Measurements from ENCODE around the gene KRTAP12-1. TPM values are rescaled to one million over a fixed set of nuclear protein-coding genes. Genes with fewer than 3 reads are reported as not detected.
"Not testable (repeated sequence)": the region's sequence is repeated elsewhere in the genome, so short reads cannot be mapped to it uniquely, and the experiment has no call there.

The KRTAP12-1 gene
- total RNA-seq, 1 donor from 2014 or later = not detected

DNA sequence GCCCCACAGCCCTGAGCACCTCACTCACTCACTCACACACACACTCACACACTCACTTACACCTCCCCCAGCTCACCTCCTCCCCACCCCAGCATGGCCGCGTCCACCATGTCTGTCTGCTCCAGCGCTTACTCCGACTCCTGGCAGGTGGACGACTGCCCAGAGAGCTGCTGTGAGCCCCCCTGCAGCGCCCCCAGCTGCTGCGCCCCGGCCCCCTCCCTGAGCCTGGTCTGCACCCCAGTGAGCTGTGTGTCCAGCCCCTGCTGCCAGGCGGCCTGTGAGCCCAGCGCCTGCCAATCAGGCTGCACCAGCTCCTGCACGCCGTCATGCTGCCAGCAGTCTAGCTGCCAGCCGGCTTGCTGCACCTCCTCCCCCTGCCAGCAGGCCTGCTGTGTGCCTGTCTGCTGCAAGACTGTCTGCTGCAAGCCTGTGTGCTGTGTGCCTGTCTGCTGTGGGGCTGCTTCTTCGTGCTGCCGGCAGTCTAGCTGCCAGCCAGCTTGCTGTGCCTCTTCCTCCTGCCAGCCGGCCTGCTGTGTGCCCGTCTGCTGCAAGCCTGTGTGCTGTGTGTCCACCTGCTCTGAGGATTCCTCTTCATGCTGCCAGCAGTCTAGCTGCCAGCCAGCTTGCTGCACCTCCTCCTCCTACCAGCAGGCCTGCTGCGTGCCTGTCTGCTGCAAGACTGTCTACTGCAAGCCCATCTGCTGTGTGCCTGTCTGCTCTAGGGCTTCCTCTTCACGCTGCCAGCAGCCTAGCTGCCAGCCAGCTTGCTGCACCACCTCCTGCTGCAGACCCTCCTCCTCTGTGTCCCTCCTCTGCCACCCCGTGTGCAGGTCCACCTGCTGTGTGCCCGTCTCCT, 35.4 kb downstream of the KRTAP12-1 start, which contains the start of gene KRTAP10-11:
Gene KRTAP10-11, plus strand, starts transcription at position 49 of the 856 bp plus-strand sequence. Its CDS starts 45 bp downstream, at position 94.
- DNase-seq (ENCODE audit: low spot score) = not testable (repeated sequence)

GRCh38 chr21:44644878-44645277, 37.1 kb downstream of the KRTAP12-1 start:
- DNase-seq (ENCODE audit: low spot score) = no peak

GRCh38 chr21:44643741-44644310, 38.1 kb downstream of the KRTAP12-1 start:
- no peak for DNase-seq (ENCODE audit: low spot score)

DNA sequence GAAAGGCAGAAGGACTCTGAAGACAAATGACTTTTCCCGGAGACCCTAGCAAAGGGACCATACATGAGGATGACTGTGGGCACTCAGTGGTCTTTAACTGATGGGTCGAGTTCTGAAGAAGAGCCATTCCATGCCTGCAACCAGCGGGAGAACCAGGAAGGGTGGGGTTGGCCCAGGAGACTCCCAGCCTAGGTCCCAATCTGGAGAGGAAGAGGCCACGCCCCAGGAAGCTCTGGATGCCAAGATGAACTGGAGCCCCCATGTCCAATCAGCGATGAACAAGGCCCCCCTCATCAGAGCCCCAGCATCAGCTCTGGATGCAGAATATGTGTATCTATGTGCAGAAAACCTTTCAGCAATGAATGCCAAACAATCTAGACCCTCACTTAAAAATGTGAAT, 41.2 kb downstream of the KRTAP12-1 start:
- DNase-seq (ENCODE audit: low spot score) = no peak

GRCh38 chr21:44639331-44639655, 42.7 kb downstream of the KRTAP12-1 start:
- no peak for DNase-seq (ENCODE audit: low spot score)

DNA sequence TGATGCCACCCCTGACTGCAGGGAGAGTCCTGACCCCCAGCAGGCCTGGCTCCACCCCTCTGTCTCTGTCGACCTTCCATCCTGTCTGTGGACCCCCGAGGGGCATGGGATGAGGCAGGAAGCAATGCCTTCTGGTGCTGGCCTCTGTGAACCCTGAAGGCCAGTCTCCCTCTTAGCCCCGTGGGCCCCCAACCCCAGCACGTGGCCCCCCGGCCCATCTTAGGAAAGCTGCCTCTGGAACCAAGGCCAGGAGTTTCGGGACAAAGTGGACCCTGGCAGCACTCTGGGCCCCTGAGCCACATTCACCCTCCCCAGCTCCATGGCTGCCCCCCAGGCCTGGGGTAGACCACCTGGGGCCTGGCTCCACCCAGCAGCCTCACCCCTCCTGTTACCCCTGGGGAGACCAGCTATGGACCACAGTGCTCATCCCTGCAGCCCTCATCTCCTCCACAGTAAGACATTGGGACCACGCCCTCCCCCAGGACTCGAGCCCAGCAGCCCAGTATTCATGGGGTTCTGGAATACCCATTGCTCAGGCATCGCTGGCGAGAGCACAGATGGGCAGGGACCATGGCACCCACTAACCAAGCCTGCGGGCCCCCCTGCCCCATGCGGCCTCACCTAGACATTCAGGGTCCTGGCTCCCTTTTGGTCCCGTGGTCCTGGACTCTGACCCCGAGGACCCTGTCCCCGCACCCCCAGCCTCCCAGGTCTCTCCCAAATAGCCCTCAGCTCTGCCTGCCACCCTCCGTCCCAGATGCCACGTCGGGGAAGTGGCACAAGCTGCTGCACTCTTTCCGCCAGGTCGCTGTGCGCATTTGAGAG, 43.2 kb downstream of the KRTAP12-1 start:
- DNase-seq (ENCODE audit: low spot score) = not testable (repeated sequence)

GRCh38 chr21:44637851-44638348, 44.1 kb downstream of the KRTAP12-1 start:
- not testable (repeated sequence) for DNase-seq (ENCODE audit: low spot score)

GRCh38 chr21:44637018-44637850, 44.7 kb downstream of the KRTAP12-1 start, which contains the start of gene KRTAP10-10:
KRTAP10-10 (plus strand) TSS chr21:44637356; CDS start chr21:44637418, 62 bp downstream.
- no peak for DNase-seq (ENCODE audit: low spot score)

GRCh38 chr21:44636209-44637017, 45.5 kb downstream of the KRTAP12-1 start:
- DNase-seq (ENCODE audit: low spot score) = no peak

GRCh38 chr21:44632067-44632466, 49.9 kb downstream of the KRTAP12-1 start:
- DNase-seq (ENCODE audit: low spot score) = no peak

Other genes with a start within 250 kb of the KRTAP12-1 start
- 4.3 TPM for gene LRRC3, start 226.7 kb downstream of the KRTAP12-1 start, total RNA-seq (ENCODE audit: insufficient read depth, low replicate concordance)
- gene KRTAP10-1, start 142.0 kb downstream of the KRTAP12-1 start, total RNA-seq (ENCODE audit: insufficient read depth, low replicate concordance) = not detected
- gene KRTAP10-2, start 130.7 kb downstream of the KRTAP12-1 start, total RNA-seq (ENCODE audit: insufficient read depth, low replicate concordance) = not detected
- not detected for gene KRTAP10-3, start 123.4 kb downstream of the KRTAP12-1 start, total RNA-seq (ENCODE audit: insufficient read depth, low replicate concordance)
- 4.8 TPM for gene KRTAP10-4, start 108.4 kb downstream of the KRTAP12-1 start, total RNA-seq (ENCODE audit: insufficient read depth, low replicate concordance)
- gene KRTAP10-5, start 101.6 kb downstream of the KRTAP12-1 start, total RNA-seq (ENCODE audit: insufficient read depth, low replicate concordance) = not detected
- not detected for gene KRTAP10-6, start 89.7 kb downstream of the KRTAP12-1 start, total RNA-seq (ENCODE audit: insufficient read depth, low replicate concordance)
- not detected for gene KRTAP10-7, start 81.6 kb downstream of the KRTAP12-1 start, total RNA-seq (ENCODE audit: insufficient read depth, low replicate concordance)
- gene KRTAP10-8, start 70.1 kb downstream of the KRTAP12-1 start, total RNA-seq (ENCODE audit: insufficient read depth, low replicate concordance) = 0.72 TPM
- gene KRTAP10-9, start 55.1 kb downstream of the KRTAP12-1 start, total RNA-seq (ENCODE audit: insufficient read depth, low replicate concordance) = not detected
- not detected for gene KRTAP10-10, start 44.8 kb downstream of the KRTAP12-1 start, total RNA-seq (ENCODE audit: insufficient read depth, low replicate concordance)
- not detected for gene KRTAP10-11, start 35.7 kb downstream of the KRTAP12-1 start, total RNA-seq (ENCODE audit: insufficient read depth, low replicate concordance)
- not detected for gene KRTAP12-4, start 27.5 kb downstream of the KRTAP12-1 start, total RNA-seq (ENCODE audit: insufficient read depth, low replicate concordance)
- not detected for gene KRTAP12-3, start 24.2 kb downstream of the KRTAP12-1 start, total RNA-seq (ENCODE audit: insufficient read depth, low replicate concordance)
- not detected for gene KRTAP12-2, start 15.2 kb downstream of the KRTAP12-1 start, total RNA-seq (ENCODE audit: insufficient read depth, low replicate concordance)
- 4.1 TPM for gene KRTAP10-12, start 15.0 kb upstream of the KRTAP12-1 start, total RNA-seq (ENCODE audit: insufficient read depth, low replicate concordance)
- not detected for gene TSPEAR, start 29.4 kb upstream of the KRTAP12-1 start, total RNA-seq (ENCODE audit: insufficient read depth, low replicate concordance)
- 92.2 TPM for gene UBE2G2, start 119.7 kb upstream of the KRTAP12-1 start, total RNA-seq (ENCODE audit: insufficient read depth, low replicate concordance)
- 49.4 TPM for gene SUMO3, start 135.9 kb upstream of the KRTAP12-1 start, total RNA-seq (ENCODE audit: insufficient read depth, low replicate concordance)
- 347 TPM for gene PTTG1IP, start 191.5 kb upstream of the KRTAP12-1 start, total RNA-seq (ENCODE audit: insufficient read depth, low replicate concordance)
- 56.8 TPM for gene ITGB2, start 238.7 kb upstream of the KRTAP12-1 start, total RNA-seq (ENCODE audit: insufficient read depth, low replicate concordance)

All from umbilical cord (tissue), 2 donors.